HFFc6 (cell line): ENCODE results near the gene SUGCT. TPM values are rescaled to one million over a fixed set of nuclear protein-coding genes. Genes with fewer than 3 reads are reported as not detected.

Experiments used
- DNase-seq: peaks from one replicate; pipeline ENCODE4 v3.0.0-alpha.2; 2018
- H3K27ac Mint-ChIP-seq: 2 replicates; pipeline ENCODE4 v1.8.0; 2020; ENCODE audit warnings: mild to moderate bottlenecking, mixed read lengths
- H3K27me3 Mint-ChIP-seq: 2 replicates; pipeline ENCODE4 v1.8.0; 2021; ENCODE audit warnings: mild to moderate bottlenecking, moderate library complexity, mixed read lengths; ENCODE audit not compliant: insufficient read depth
- H3K36me3 Mint-ChIP-seq: 2 replicates; pipeline ENCODE4 v1.8.0; 2021; ENCODE audit warnings: low read depth, mixed read lengths
- H3K4me1 Mint-ChIP-seq: 2 replicates; pipeline ENCODE4 v1.8.0; 2020; ENCODE audit warnings: low read depth, mixed read lengths
- H3K4me3 Mint-ChIP-seq: 2 replicates; pipeline ENCODE4 v1.8.0; 2020; ENCODE audit warnings: mild to moderate bottlenecking, moderate library complexity, mixed read lengths
- H3K9me3 Mint-ChIP-seq: 2 replicates; pipeline ENCODE4 v1.8.0; 2020; ENCODE audit warnings: mild to moderate bottlenecking, mixed read lengths
- CTCF ChIP-seq: fragments of 200-600 bp; sonication (generic); IDR thresholded peaks from 2 replicates; pipeline ENCODE4 v1.5.0; 2021; ENCODE audit warnings: antibody characterized with exemption, mild to moderate bottlenecking
- total RNA-seq, 6 experiments: library from RNA; stranded (reverse); fragmentation: NEBNext Ultra II Directional; extraction: Animal tissue kit (Norgen Biotek cat#: 25700); gene quantifications; 2 replicates in 1 of 6; 3 replicates in 5 of 6; pipeline ENCODE4 v1.2.3, GENCODE V29; 2021

SUGCT gene
- total RNA-seq, 6 experiments from 2014 or later = 12.9 to 20.1 (median 17.1) TPM

DNA sequence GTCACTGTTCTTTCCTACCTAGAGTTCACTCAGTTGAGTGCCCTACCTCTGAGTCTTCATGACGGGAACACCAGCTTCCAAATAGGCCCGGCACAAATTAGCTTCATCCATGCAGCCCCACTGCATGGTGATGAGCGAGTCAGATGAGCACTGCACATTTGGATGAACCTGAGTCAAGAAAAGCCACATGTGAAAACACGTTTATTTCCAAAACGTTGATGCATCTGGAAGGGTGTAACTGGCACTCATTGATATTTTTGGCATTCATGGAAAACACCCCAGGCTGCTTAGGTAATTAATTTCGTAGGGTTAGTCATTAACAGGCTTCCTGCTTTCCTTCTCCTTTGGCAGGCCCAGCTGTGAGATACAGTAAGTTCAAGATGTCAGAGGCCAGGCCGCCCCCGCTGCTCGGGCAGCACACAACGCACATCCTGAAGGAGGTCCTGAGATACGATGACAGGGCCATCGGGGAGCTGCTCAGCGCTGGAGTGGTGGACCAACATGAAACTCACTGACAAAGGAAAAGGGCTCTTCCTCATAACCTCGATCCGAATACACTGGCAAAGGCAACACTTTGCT is 725.2 kb downstream of the SUGCT start:
- Mint-ChIP-seq H3K4me3 (no peak overlapping the region), H3K27ac (no peak overlapping the region), H3K4me1 (no peaks in the 10 kb centered on the region), H3K36me3 (no peaks in the 10 kb centered on the region; the same call in 1 of the 2 replicates), H3K9me3 (no peaks in the 10 kb centered on the region), H3K27me3 (no peaks in the 10 kb centered on the region; the same call in 1 of the 2 replicates)
- TF ChIP-seq CTCF = no peak
- DNase-seq = no peak

DNA sequence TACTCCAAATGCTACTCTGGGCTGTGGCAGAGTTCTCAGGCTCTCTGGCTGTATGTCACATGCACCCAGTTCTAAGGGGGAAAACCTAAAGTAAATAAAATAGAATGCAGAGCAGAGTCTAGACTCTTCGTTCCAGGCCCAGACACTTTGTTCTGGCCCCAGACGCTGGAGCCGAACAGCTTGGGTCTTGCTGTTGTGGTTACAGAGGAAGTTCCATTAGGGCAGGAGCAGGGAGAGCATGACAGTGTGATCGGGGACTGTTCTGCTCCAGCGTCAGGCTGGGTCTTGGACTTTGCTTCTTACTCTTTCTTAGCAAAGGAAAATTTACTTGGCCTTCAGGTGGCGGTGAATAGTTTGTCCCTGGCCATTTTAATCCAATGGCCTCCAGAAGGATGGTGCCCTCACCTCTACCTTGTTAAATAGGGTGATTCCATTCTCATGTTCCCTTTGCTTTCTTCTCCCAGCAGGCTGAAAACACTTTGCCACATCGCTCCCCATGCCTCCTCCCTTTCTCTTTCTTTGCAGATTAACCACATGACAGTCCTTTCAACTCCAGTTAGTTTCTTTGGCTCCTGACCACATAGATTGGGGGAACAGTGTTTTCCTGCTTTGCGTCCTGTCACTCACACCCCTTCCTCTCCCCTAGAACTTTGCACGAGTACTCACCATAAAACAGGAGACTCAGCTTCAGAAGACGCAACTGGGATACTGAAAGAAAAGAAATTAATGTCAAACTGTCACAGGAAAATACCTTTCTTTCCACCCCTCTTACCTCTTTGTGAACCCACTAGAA is 730.8 kb downstream of the SUGCT start:
- Mint-ChIP-seq H3K27me3 (no peaks in the 10 kb centered on the region), H3K4me1 (peaks cover 10% of the 10 kb centered on the region), H3K4me3 (no peak overlapping the region), H3K27ac (no peak overlapping the region), H3K9me3 (peaks cover 8% of the 10 kb centered on the region; the same call in 1 of the 2 replicates), H3K36me3 (peaks cover 10% of the 10 kb centered on the region)
- no peak for DNase-seq
- TF ChIP-seq CTCF = no peak

DNA sequence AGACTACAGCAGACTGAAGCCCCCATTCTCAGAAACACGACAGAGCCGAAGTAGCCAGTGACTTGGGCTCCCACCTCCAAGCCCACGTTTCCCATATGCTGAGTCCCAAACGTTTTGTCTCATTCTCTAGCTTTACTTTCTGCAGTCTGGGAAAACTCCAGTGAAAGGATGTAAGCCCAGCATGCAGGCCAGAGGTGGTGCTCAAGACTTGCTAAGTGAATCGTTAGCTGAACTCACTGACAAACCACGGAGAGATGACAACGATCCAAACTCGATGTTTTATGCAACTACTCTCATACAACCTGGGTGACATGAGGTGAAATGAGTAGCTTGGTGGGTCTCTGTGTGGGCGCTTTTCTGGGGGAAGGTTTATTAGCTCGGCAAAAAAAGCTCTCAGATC is 731.8 kb downstream of the SUGCT start:
- TF ChIP-seq CTCF = no peak
- H3K9me3 Mint-ChIP-seq = peaks cover 8% of the 10 kb centered on the region; the same call in 1 of the 2 replicates
- no peaks in the 10 kb centered on the region for H3K27me3 Mint-ChIP-seq
- H3K4me3 Mint-ChIP-seq = no peak overlapping the region
- H3K27ac Mint-ChIP-seq = no peak overlapping the region
- H3K36me3 Mint-ChIP-seq = peaks cover 10% of the 10 kb centered on the region
- peaks cover 10% of the 10 kb centered on the region for H3K4me1 Mint-ChIP-seq
- no peak for DNase-seq

GRCh38 chr7:40870108-40870507 is 735.3 kb downstream of the SUGCT start:
- Mint-ChIP-seq H3K36me3 (peaks cover 10% of the 10 kb centered on the region), H3K4me1 (peaks cover 10% of the 10 kb centered on the region), H3K27me3 (no peaks in the 10 kb centered on the region), H3K27ac (no peak overlapping the region), H3K9me3 (peaks cover 8% of the 10 kb centered on the region; the same call in 1 of the 2 replicates), H3K4me3 (no peak overlapping the region)
- DNase-seq = no peak
- no peak for TF ChIP-seq CTCF

DNA sequence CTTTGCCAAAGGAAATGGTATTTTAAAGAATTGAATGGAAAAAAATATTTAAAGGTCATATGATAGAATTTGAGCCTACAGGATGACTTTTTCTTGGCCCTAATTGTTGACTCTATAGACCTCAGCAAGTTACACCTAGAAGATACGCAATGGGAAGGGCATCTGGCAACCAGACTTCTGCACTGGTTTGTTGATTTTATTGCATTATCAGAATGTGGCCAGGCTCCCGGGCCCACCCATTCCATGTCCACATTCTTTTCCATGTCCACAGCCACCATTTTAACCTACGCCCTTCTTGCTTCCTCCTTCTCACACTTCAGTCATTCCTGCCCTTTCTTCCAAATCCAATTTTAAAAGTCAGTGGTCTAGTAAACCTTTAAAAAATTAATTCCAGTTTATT is 738.4 kb downstream of the SUGCT start:
- peaks cover 8% of the 10 kb centered on the region; the same call in 1 of the 2 replicates for H3K9me3 Mint-ChIP-seq
- no peak for TF ChIP-seq CTCF
- no peak for DNase-seq
- H3K4me3 Mint-ChIP-seq = no peak overlapping the region
- peaks cover 10% of the 10 kb centered on the region for H3K4me1 Mint-ChIP-seq
- no peaks in the 10 kb centered on the region for H3K27me3 Mint-ChIP-seq
- H3K36me3 Mint-ChIP-seq = peaks cover 10% of the 10 kb centered on the region
- no peak overlapping the region for H3K27ac Mint-ChIP-seq
